Spleen (tissue), 11 donors: ENCODE data around the gene ENDOG. TPM values are rescaled to one million over a fixed set of nuclear protein-coding genes. Genes with fewer than 3 reads are reported as not detected.

Experiments used
- DNase-seq: peaks from one replicate; pipeline ENCODE4 v3.0.0-alpha.2; 2020
- H3K27ac ChIP-seq, 8 donors: fragments of 200-600 bp; sonication (generic) in 7 of 8; 1 replicate in 4 of 8; 2 replicates in 4 of 8; pipeline versions ENCODE4 v1.5.0 to v1.8.0; 2016 to 2021; ENCODE audit warnings: inconsistent platforms in 4 of 8, mild to moderate bottlenecking in 4 of 8, moderate library complexity in 1 of 8
- H3K27me3 ChIP-seq, 7 donors: fragments of 200-600 bp; sonication (generic) in 6 of 7; replicated peaks in 1 of 7; 1 replicate in 4 of 7; 2 replicates in 3 of 7; pipeline versions ENCODE4 v1.5.0 to v1.8.0; 2016 to 2021; ENCODE audit warnings: inconsistent platforms in 3 of 7, mild to moderate bottlenecking in 1 of 7
- H3K36me3 ChIP-seq, 6 donors: fragments of 200-600 bp; sonication (generic) in 5 of 6; 1 replicate in 4 of 6; 2 replicates in 2 of 6; pipeline versions ENCODE4 v1.5.0 to v1.8.0; 2016 to 2021; ENCODE audit warnings: inconsistent platforms in 2 of 6
- H3K4me1 ChIP-seq, 6 donors: fragments of 200-600 bp; sonication (generic) in 5 of 6; 1 replicate in 3 of 6; 2 replicates in 3 of 6; pipeline versions ENCODE4 v1.5.0 to v1.8.0; 2016 to 2021; ENCODE audit warnings: inconsistent platforms in 3 of 6
- H3K4me3 ChIP-seq, 8 donors: fragments of 200-600 bp; sonication (generic) in 7 of 8; 1 replicate in 4 of 8; 2 replicates in 4 of 8; pipeline versions ENCODE4 v1.5.0 to v1.8.0; 2016 to 2021; ENCODE audit warnings: inconsistent platforms in 4 of 8, mild to moderate bottlenecking in 4 of 8, moderate library complexity in 2 of 8
- H3K9me3 ChIP-seq, 8 donors: fragments of 200-600 bp; sonication (generic) in 7 of 8; 1 replicate in 4 of 8; 2 replicates in 4 of 8; pipeline versions ENCODE4 v1.5.0 to v1.8.0; 2016 to 2021; ENCODE audit warnings: inconsistent platforms in 4 of 8
- CTCF ChIP-seq, 11 experiments: fragments of 200-600 bp in 7 of 11; fragments of 450-650 bp in 4 of 11; sonication (generic) in 4 of 11; IDR thresholded peaks in 8 of 11; conservative IDR thresholded peaks in 3 of 11; 1 replicate in 7 of 11; 2 replicates in 4 of 11; pipeline versions ENCODE4 v1.4.0 to v1.8.0; 2016 to 2021; ENCODE audit warnings: antibody characterized with exemption in 11 of 11, inconsistent platforms in 4 of 11, mild to moderate bottlenecking in 1 of 11
- POLR2A ChIP-seq, 3 donors: fragments of 450-650 bp; IDR thresholded peaks; one replicate each; pipeline ENCODE4 v1.5.1; 2017; ENCODE audit warnings: antibody characterized with exemption in 3 of 3, mild to moderate bottlenecking in 1 of 3
- POLR2AphosphoS5 ChIP-seq, 3 donors: sonication (generic); formaldehyde crosslinking; IDR thresholded peaks; one replicate each; pipeline ENCODE4 v1.5.1; 2017; ENCODE audit warnings: antibody characterized with exemption in 3 of 3
- WGBS, 5 donors: extraction: QIAGEN DNeasy Blood & Tissue Kit in 3 of 5; methylation state at CpG; one replicate each; pipeline versions ENCODE4 v1.1.5 to v1.1.7; 2013 to 2018; 5-methylcytosine and 5-hydroxymethylcytosine counted together
- intact Hi-C: fragments of 100-400 bp; cut with DNase I; formaldehyde crosslinking; loops from one replicate; pipeline ENCODE4 v1.15.0; 2023; ENCODE audit warnings: low total_unique reads
- polyA plus RNA-seq, 3 donors: library from polyadenylated mRNA; stranded (reverse); fragments of 200-250 nt; gene quantifications; one replicate each; pipeline ENCODE4 v1.2.1, GENCODE V29; 2013
- total RNA-seq, 7 donors: library from RNA; depleted of rRNA in 3 of 7; stranded (reverse); fragments of >200 nt in 3 of 7; fragmentation: NEBNext Ultra II Directional in 4 of 7; extraction: Animal tissue kit (Norgen Biotek cat#: 25700) in 4 of 7; gene quantifications; one replicate each; pipeline versions ENCODE4 v1.1.0 to v1.2.1, GENCODE V29; 2016 to 2021
- donor health status: healthy with polysubstance abuse.
- donor health status: DM: no; HTN: no; CAD: no; lungs with moderate emphysema.
- donor health status: DM: no; HTN: no; CAD: no.
- donor health status: Bipolar disorder and iron deficiency.
- donor health status: healthy.
- donor health status: DM: no; HTN: no; CAD: no.
- donor health status: DM: yes; HTN: yes; CAD: no.

Gene ENDOG
- total and polyA plus RNA-seq, 10 donors: 9.6 to 16.9 (median 13.3) TPM

- H3K4me3 ChIP-seq: peak overlapping the region; percentile 56 to 79 (median 73)
- no peaks in the 10 kb centered on the region for H3K9me3 ChIP-seq
- H3K36me3 ChIP-seq: peaks cover 0 to 35% (median 28%) of the 10 kb centered on the region in 6 donors
- H3K27ac ChIP-seq: peak overlapping the region in 7 of 8 donors; percentile 27 to 91 (median 85)
- DNase-seq: peak; percentile 90
- intact Hi-C loops: no loop called here
- peaks cover 7 to 41% (median 20%) of the 10 kb centered on the region in 6 donors for H3K4me1 ChIP-seq
- TF ChIP-seq POLR2AphosphoS5 (IDR thresholded peaks at IDR 0.05) (peak in 1 of 3 donors; percentile 48), CTCF (IDR thresholded peaks at IDR 0.05 in 8 of 11, conservative IDR thresholded peaks at IDR 0.05 in 3 of 11) (no peak), POLR2A (IDR thresholded peaks at IDR 0.05) (no peak)
- WGBS, 5 donors: 10 to 52% (median 12%) methylated on average over 17 to 90 of the region's 90 CpGs
- no peaks in the 10 kb centered on the region for H3K27me3 ChIP-seq
Measured at GRCh38 chr9:128818839-128819715, 777 bp downstream of the ENDOG start.

- intact Hi-C loops: no loop called here
- TF ChIP-seq POLR2A (IDR thresholded peaks at IDR 0.05): no peak
- TF ChIP-seq POLR2AphosphoS5 (IDR thresholded peaks at IDR 0.05): peak in 1 of 3 donors; percentile 36
- no peak for TF ChIP-seq CTCF (IDR thresholded peaks at IDR 0.05 in 8 of 11, conservative IDR thresholded peaks at IDR 0.05 in 3 of 11)
- no peak for DNase-seq
Measured at GRCh38 chr9:128819716-128820664, 1.7 kb downstream of the ENDOG start.

DNA sequence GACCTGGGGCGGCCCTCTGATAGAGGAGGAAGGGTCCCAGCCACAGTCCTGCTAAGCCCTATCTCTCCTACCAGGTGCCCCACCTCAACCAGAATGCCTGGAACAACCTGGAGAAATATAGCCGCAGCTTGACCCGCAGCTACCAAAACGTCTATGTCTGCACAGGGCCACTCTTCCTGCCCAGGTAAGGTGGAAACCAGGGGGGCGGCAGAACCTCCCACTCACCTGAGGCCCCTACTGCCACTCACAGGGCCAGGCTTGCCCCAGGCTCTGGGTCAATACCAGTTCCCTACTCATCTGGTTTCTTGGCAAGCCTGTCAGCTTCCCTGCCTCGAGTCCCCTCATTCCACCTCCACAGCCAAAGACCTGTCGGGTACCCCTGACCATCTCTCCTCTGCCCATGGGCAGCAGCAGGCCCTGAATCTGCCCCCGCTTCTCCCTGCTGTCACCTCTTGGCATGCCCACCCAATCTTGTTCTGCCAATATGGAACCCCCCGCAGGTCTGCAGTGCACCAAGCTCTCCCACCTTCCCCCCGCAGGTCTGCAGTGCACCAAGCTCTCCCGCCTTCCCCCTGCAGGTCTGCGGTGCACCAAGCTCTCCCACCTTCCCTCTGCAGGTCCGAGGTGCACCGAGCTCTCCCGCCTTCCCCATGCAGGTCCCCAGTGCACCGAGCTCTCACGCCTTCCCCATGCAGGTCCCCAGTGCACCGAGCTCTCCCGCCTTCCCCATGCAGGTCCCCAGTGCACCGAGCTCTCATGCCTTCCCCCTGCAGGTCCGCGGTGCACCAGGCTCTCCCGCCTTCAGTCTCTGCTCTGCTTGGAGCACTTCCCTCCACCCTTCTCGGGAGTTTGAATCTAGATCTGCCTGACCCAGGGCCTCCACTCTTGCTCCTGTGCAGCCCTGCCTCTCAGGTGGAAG, 2.6 kb downstream of the ENDOG start:
- peaks cover 7 to 41% (median 20%) of the 10 kb centered on the region in 6 donors for H3K4me1 ChIP-seq
- peaks cover 0 to 54% (median 47%) of the 10 kb centered on the region in 6 donors for H3K36me3 ChIP-seq

More at GRCh38 chr9:128819716-128820664, 1.7 kb downstream of the ENDOG start:
- H3K4me3 ChIP-seq: peak overlapping the region in 5 of 8 donors; percentile 71 to 79 (median 75)
- WGBS, 5 donors: 79 to 85% (median 80%) methylated on average over 14 to 18 of the region's 18 CpGs
- no peaks in the 10 kb centered on the region for H3K9me3 ChIP-seq
- H3K4me1 ChIP-seq: peaks cover 7 to 41% (median 20%) of the 10 kb centered on the region in 6 donors
- no peaks in the 10 kb centered on the region for H3K27me3 ChIP-seq
- H3K36me3 ChIP-seq: peaks cover 0 to 44% (median 38%) of the 10 kb centered on the region in 6 donors
- H3K27ac ChIP-seq: no peak overlapping the region

More for the DNA sequence above, 2.6 kb downstream of the ENDOG start:
- H3K27me3 ChIP-seq: no peaks in the 10 kb centered on the region
- H3K4me3 ChIP-seq: no peak overlapping the region
- intact Hi-C loops: no loop called here
- no peak overlapping the region for H3K27ac ChIP-seq
- no peaks in the 10 kb centered on the region for H3K9me3 ChIP-seq
- 89 to 93% (median 91%) methylated on average over 24 of the region's 24 CpGs for WGBS, 5 donors
- TF ChIP-seq POLR2A (IDR thresholded peaks at IDR 0.05): no peak
- no peak for DNase-seq
